Measurements from ENCODE around the gene PSMA1. TPM values are rescaled to one million over a fixed set of nuclear protein-coding genes. Genes with fewer than 3 reads are reported as not detected.
A peak's percentile ranks its signal among the peaks of the same experiment; 100 is the strongest.

PSMA1 gene
- total RNA-seq, 4 donors from 2014 or later = 67.9 to 85.7 (median 76.8) TPM

- Histone ChIP-seq H3K9me3 (no peaks in the 10 kb centered on the region), H3K4me1 (peaks cover 0 to 15% (median 2%) of the 10 kb centered on the region in 4 donors), H3K27me3 (no peaks in the 10 kb centered on the region), H3K4me3 (no peak overlapping the region), H3K27ac (peak overlapping the region in 3 of 4 donors; percentile 27 to 60 (median 38)), H3K36me3 (no peaks in the 10 kb centered on the region)
- WGBS, 2 donors = 37 to 41% methylated on average over 6 of the region's 6 CpGs
- no peak for TF ChIP-seq CTCF (IDR thresholded peaks at IDR 0.05)
- TF ChIP-seq EP300 (IDR thresholded peaks at IDR 0.05) = peak in 1 of 2 donors; percentile 20
- no peak for TF ChIP-seq POLR2A (IDR thresholded peaks at IDR 0.05)
- DNase-seq (ENCODE audit: low spot score in 2 of 2) = no peak
These were observed 21.2 kb upstream of the PSMA1 start for GRCh38 chr11:14541192-14541947.

GRCh38 chr11:14539982-14540421 lies 19.8 kb upstream of the PSMA1 start:
- H3K4me3 ChIP-seq = no peak overlapping the region
- 69 to 70% methylated on average over 4 of the region's 4 CpGs for WGBS, 2 donors
- no peak overlapping the region for H3K27ac ChIP-seq
- no peak for TF ChIP-seq EP300 (IDR thresholded peaks at IDR 0.05)
- no peak for TF ChIP-seq POLR2A (IDR thresholded peaks at IDR 0.05)
- no peak for TF ChIP-seq CTCF (IDR thresholded peaks at IDR 0.05)
- H3K36me3 ChIP-seq = no peaks in the 10 kb centered on the region
- H3K9me3 ChIP-seq = no peaks in the 10 kb centered on the region
- peaks cover 0 to 15% (median 2%) of the 10 kb centered on the region in 4 donors for H3K4me1 ChIP-seq
- H3K27me3 ChIP-seq = no peaks in the 10 kb centered on the region
- no peak for DNase-seq (ENCODE audit: low spot score in 2 of 2)

- DNase-seq (ENCODE audit: low spot score in 2 of 2) = no peak
- no peaks in the 10 kb centered on the region for H3K36me3 ChIP-seq
- H3K27ac ChIP-seq = no peak overlapping the region
- 72% methylated on average over 3 of the region's 3 CpGs for WGBS, 2 donors
- TF ChIP-seq POLR2A (IDR thresholded peaks at IDR 0.05) (no peak), CTCF (IDR thresholded peaks at IDR 0.05) (no peak), EP300 (IDR thresholded peaks at IDR 0.05) (no peak)
- H3K27me3 ChIP-seq = no peaks in the 10 kb centered on the region
- H3K9me3 ChIP-seq = no peaks in the 10 kb centered on the region
- H3K4me3 ChIP-seq = no peak overlapping the region
- peaks cover 0 to 15% (median 2%) of the 10 kb centered on the region in 4 donors for H3K4me1 ChIP-seq
These were observed 18.9 kb upstream of the PSMA1 start for GRCh38 chr11:14538926-14539554.

- Histone ChIP-seq H3K27ac (no peak overlapping the region), H3K4me1 (peaks cover 0 to 15% (median 2%) of the 10 kb centered on the region in 4 donors), H3K9me3 (no peaks in the 10 kb centered on the region), H3K27me3 (no peaks in the 10 kb centered on the region), H3K4me3 (no peak overlapping the region), H3K36me3 (no peaks in the 10 kb centered on the region)
- WGBS, 2 donors = 67 to 69% methylated on average over 6 of the region's 6 CpGs
- no peak for DNase-seq (ENCODE audit: low spot score in 2 of 2)
- TF ChIP-seq EP300 (IDR thresholded peaks at IDR 0.05) (no peak), CTCF (IDR thresholded peaks at IDR 0.05) (no peak), POLR2A (IDR thresholded peaks at IDR 0.05) (no peak)
These were observed 18.2 kb upstream of the PSMA1 start for GRCh38 chr11:14538271-14538925.
